Fibroblast of lung (primary cell): ENCODE data around the gene MAPT. TPM values are rescaled to one million over a fixed set of nuclear protein-coding genes. Genes with fewer than 3 reads are reported as not detected.

Experiments used
- DNase-seq, 2 donors: peaks; one replicate each; pipeline versions ENCODE4 v3.0.0 to v3.0.0-alpha.2; 2010; ENCODE audit warnings: low read depth in 2 of 2
- H2AFZ ChIP-seq: 2 replicates; pipeline ENCODE4 v1.5.1; 2012; ENCODE audit warnings: low read length, control low read depth, inconsistent platforms
- H3K27ac ChIP-seq: 2 replicates; pipeline ENCODE4 v1.5.1; 2011; ENCODE audit warnings: low read length, control low read depth; ENCODE audit not compliant: insufficient read depth
- H3K27me3 ChIP-seq: 2 replicates; pipeline ENCODE4 v1.5.1; 2011; ENCODE audit warnings: mild to moderate bottlenecking, low read length; ENCODE audit not compliant: control insufficient read depth, insufficient read depth
- H3K36me3 ChIP-seq: 2 replicates; pipeline ENCODE4 v1.5.1; 2011; ENCODE audit warnings: low read length; ENCODE audit not compliant: control insufficient read depth, insufficient read depth
- H3K4me1 ChIP-seq: 2 replicates; pipeline ENCODE4 v1.5.1; 2011; ENCODE audit warnings: low read length; ENCODE audit not compliant: control insufficient read depth, insufficient read depth; ENCODE audit errors: extremely low read depth
- H3K4me2 ChIP-seq: 2 replicates; pipeline ENCODE4 v1.5.1; 2011; ENCODE audit warnings: low read length, control low read depth; ENCODE audit not compliant: insufficient read depth; ENCODE audit errors: extremely low read depth
- H3K4me3 ChIP-seq, 4 experiments: fragments of 200-600 bp in 1 of 4; sonication (generic) in 1 of 4; replicated peaks in 1 of 4; 2 replicates each; pipeline ENCODE4 v1.5.1; 2011 to 2016; ENCODE audit warnings: low read length in 4 of 4, low read depth in 3 of 4, mild to moderate bottlenecking in 3 of 4, control low read depth in 2 of 4, inconsistent platforms in 1 of 4, mixed read lengths in 1 of 4; ENCODE audit not compliant: insufficient read depth in 1 of 4; ENCODE audit errors: control extremely low read depth in 1 of 4
- H3K79me2 ChIP-seq: 2 replicates; pipeline ENCODE4 v1.5.1; 2012; ENCODE audit warnings: mild to moderate bottlenecking, low read length, inconsistent platforms; ENCODE audit not compliant: control insufficient read depth, insufficient read depth
- H3K9ac ChIP-seq: 2 replicates; pipeline ENCODE4 v1.5.1; 2011; ENCODE audit warnings: mild to moderate bottlenecking, low read length, control low read depth; ENCODE audit not compliant: insufficient read depth
- H3K9me3 ChIP-seq: 2 replicates; pipeline ENCODE4 v1.5.1; 2012; ENCODE audit warnings: low read depth, low read length; ENCODE audit not compliant: control insufficient read depth, insufficient read depth
- H4K20me1 ChIP-seq: 2 replicates; pipeline ENCODE4 v1.5.1; 2011; ENCODE audit warnings: low read length; ENCODE audit not compliant: control insufficient read depth, insufficient read depth; ENCODE audit errors: extremely low read depth
- CTCF ChIP-seq, 2 donors: IDR thresholded peaks in 1 of 2; conservative IDR thresholded peaks in 1 of 2; 1 replicate in 1 of 2; 2 replicates in 1 of 2; pipeline ENCODE4 v1.5.1; 2011 to 2012; ENCODE audit warnings: low read length in 2 of 2, control low read depth in 1 of 2, inconsistent platforms in 1 of 2, low read depth in 1 of 2, mild to moderate bottlenecking in 1 of 2
- EZH2 ChIP-seq: IDR thresholded peaks from 2 replicates; pipeline ENCODE4 v1.5.1; 2012; ENCODE audit warnings: low read length, control low read depth, mild to moderate bottlenecking; ENCODE audit errors: missing control alignments
- polyA plus RNA-seq, 2 donors: library from polyadenylated mRNA; depleted of rRNA in 1 of 2; stranded (reverse) in 1 of 2; unstranded in 1 of 2; fragments of >200 nt; gene quantifications; 2 replicates each; pipeline ENCODE4 v1.2.1, GENCODE V29; 2011 to 2012; ENCODE audit warnings: missing spikeins in 1 of 2
- total RNA-seq: library from RNA; depleted of rRNA; stranded (reverse); fragments of >200 nt; gene quantifications from 2 replicates; pipeline ENCODE4 v1.2.1, GENCODE V29; 2014

MAPT gene
- total and polyA plus RNA-seq, 2 donors (not counting 1 experiment from before 2014, with no cell fraction given) = 0.09 to 0.50 TPM

GRCh38 chr17:45986056-45986455 lies 91.7 kb downstream of the MAPT start:
- no peaks in the 10 kb centered on the region for H3K79me2 ChIP-seq
- no peaks in the 10 kb centered on the region for H3K36me3 ChIP-seq
- no peak overlapping the region for H3K27ac ChIP-seq
- H3K4me3 ChIP-seq = no peak overlapping the region
- TF ChIP-seq EZH2 (no peak), CTCF (conservative IDR thresholded peaks at IDR 0.05 in 1 of 2, IDR thresholded peaks at IDR 0.05 in 1 of 2; ENCODE audit: low read depth in 1 of 2, low read length in 2 of 2) (no peak)
- H3K27me3 ChIP-seq = peaks cover 2% of the 10 kb centered on the region
- H3K9me3 ChIP-seq = no peaks in the 10 kb centered on the region
- H4K20me1 ChIP-seq = no peaks in the 10 kb centered on the region
- DNase-seq = no peak
- no peak overlapping the region for H3K4me2 ChIP-seq
- H3K9ac ChIP-seq = no peak overlapping the region
- H3K4me1 ChIP-seq = no peaks in the 10 kb centered on the region
- H2AFZ ChIP-seq = no peak overlapping the region

- no peak for DNase-seq
- TF ChIP-seq EZH2 (no peak), CTCF (conservative IDR thresholded peaks at IDR 0.05 in 1 of 2, IDR thresholded peaks at IDR 0.05 in 1 of 2; ENCODE audit: low read depth in 1 of 2, low read length in 2 of 2) (no peak)
Observed at GRCh38 chr17:45987706-45988105, 93.4 kb downstream of the MAPT start.

GRCh38 chr17:45989759-45990158 lies 95.4 kb downstream of the MAPT start:
- no peaks in the 10 kb centered on the region for H3K27me3 ChIP-seq
- H3K9me3 ChIP-seq = no peaks in the 10 kb centered on the region
- H2AFZ ChIP-seq = no peak overlapping the region
- H3K4me1 ChIP-seq = no peaks in the 10 kb centered on the region
- TF ChIP-seq EZH2 = no peak
- TF ChIP-seq CTCF (conservative IDR thresholded peaks at IDR 0.05 in 1 of 2, IDR thresholded peaks at IDR 0.05 in 1 of 2; ENCODE audit: low read depth in 1 of 2, low read length in 2 of 2) = no peak
- H4K20me1 ChIP-seq = no peaks in the 10 kb centered on the region
- no peak overlapping the region for H3K4me3 ChIP-seq
- no peak overlapping the region for H3K27ac ChIP-seq
- no peaks in the 10 kb centered on the region for H3K79me2 ChIP-seq
- no peaks in the 10 kb centered on the region for H3K36me3 ChIP-seq
- H3K4me2 ChIP-seq = no peak overlapping the region
- no peak for DNase-seq
- H3K9ac ChIP-seq = no peak overlapping the region

More at GRCh38 chr17:45987706-45988105, 93.4 kb downstream of the MAPT start:
- H3K27me3 ChIP-seq = no peaks in the 10 kb centered on the region
- H3K9ac ChIP-seq = no peak overlapping the region
- H3K4me1 ChIP-seq = no peaks in the 10 kb centered on the region
- H2AFZ ChIP-seq = no peak overlapping the region
- no peaks in the 10 kb centered on the region for H3K9me3 ChIP-seq
- H3K36me3 ChIP-seq = no peaks in the 10 kb centered on the region
- no peak overlapping the region for H3K4me2 ChIP-seq
- H3K79me2 ChIP-seq = no peaks in the 10 kb centered on the region
- no peak overlapping the region for H3K4me3 ChIP-seq
- no peaks in the 10 kb centered on the region for H4K20me1 ChIP-seq
- H3K27ac ChIP-seq = no peak overlapping the region
